ENCODE measurements around the gene KCNK6.

KCNK6 gene

GRCh38 chr19:38294090-38294489, 25.6 kb upstream of the KCNK6 start:
- in situ Hi-C loops (cut with MboI; ENCODE audit: low sequenced_read_pairs), result no loop called here

- in situ Hi-C loops (cut with MboI; ENCODE audit: low sequenced_read_pairs), result no loop called here
These were observed 20.6 kb upstream of the KCNK6 start for GRCh38 chr19:38298821-38299680.

- in situ Hi-C loops (cut with MboI; ENCODE audit: low sequenced_read_pairs), result no loop called here
These were observed 15.9 kb upstream of the KCNK6 start, which contains the start of gene C19orf33 for GRCh38 chr19:38303517-38304351. C19orf33 (plus strand) TSS chr19:38304251; CDS start chr19:38304262, 11 bp downstream.

GRCh38 chr19:38304352-38304865, 15.2 kb upstream of the KCNK6 start:
- in situ Hi-C loops (cut with MboI; ENCODE audit: low sequenced_read_pairs), result no loop called here

- in situ Hi-C loops (cut with MboI; ENCODE audit: low sequenced_read_pairs), result no loop called here
These were observed 14.7 kb upstream of the KCNK6 start for GRCh38 chr19:38304866-38305429.

GRCh38 chr19:38306236-38306635, 13.4 kb upstream of the KCNK6 start:
- in situ Hi-C loops (cut with MboI; ENCODE audit: low sequenced_read_pairs), result no loop called here

- in situ Hi-C loops (cut with MboI; ENCODE audit: low sequenced_read_pairs), result no loop called here
These were observed 12.6 kb upstream of the KCNK6 start for GRCh38 chr19:38307076-38307475.

GRCh38 chr19:38307597-38307996, 12.0 kb upstream of the KCNK6 start:
- in situ Hi-C loops (cut with MboI; ENCODE audit: low sequenced_read_pairs), result no loop called here

- in situ Hi-C loops (cut with MboI; ENCODE audit: low sequenced_read_pairs), result no loop called here
These were observed 11.5 kb upstream of the KCNK6 start for GRCh38 chr19:38308006-38308766.

GRCh38 chr19:38308926-38309614, 10.6 kb upstream of the KCNK6 start:
- in situ Hi-C loops (cut with MboI; ENCODE audit: low sequenced_read_pairs), result no loop called here

- in situ Hi-C loops (cut with MboI; ENCODE audit: low sequenced_read_pairs), result no loop called here
These were observed 9.9 kb upstream of the KCNK6 start for GRCh38 chr19:38309615-38310278.

- in situ Hi-C loops (cut with MboI; ENCODE audit: low sequenced_read_pairs), result no loop called here
These were observed 9.4 kb upstream of the KCNK6 start for GRCh38 chr19:38310279-38310670.

GRCh38 chr19:38310986-38311385, 8.7 kb upstream of the KCNK6 start:
- in situ Hi-C loops (cut with MboI; ENCODE audit: low sequenced_read_pairs), result no loop called here

GRCh38 chr19:38315657-38316476, 3.8 kb upstream of the KCNK6 start, which contains the start of gene YIF1B:
YIF1B (minus strand) TSS chr19:38315947; CDS start chr19:38315917, 30 bp downstream.
- in situ Hi-C loops (cut with MboI; ENCODE audit: low sequenced_read_pairs), result no loop called here

GRCh38 chr19:38316477-38317067, 3.1 kb upstream of the KCNK6 start:
- in situ Hi-C loops (cut with MboI; ENCODE audit: low sequenced_read_pairs), result no loop called here

- in situ Hi-C loops (cut with MboI; ENCODE audit: low sequenced_read_pairs), result no loop called here
These were observed 2.5 kb upstream of the KCNK6 start for GRCh38 chr19:38317104-38317612.

- in situ Hi-C loops (cut with MboI; ENCODE audit: low sequenced_read_pairs), result no loop called here
These were observed 985 bp upstream of the KCNK6 start for GRCh38 chr19:38318660-38319059.

- in situ Hi-C loops (cut with MboI; ENCODE audit: low sequenced_read_pairs), result no loop called here
These were observed 1.3 kb downstream of the KCNK6 start for GRCh38 chr19:38320969-38321339.

All from HL-60/S4 (cell line).